SIG-M5 (cell line): Measurements from ENCODE around the gene MIB2.
"Not testable (repeated sequence)": the region's sequence is repeated elsewhere in the genome, so short reads cannot be mapped to it uniquely, and the experiment has no call there.

Experiments
- DNase-seq: peaks from one replicate; lab custom pipeline; 2025; lab: John Stamatoyannopoulos, UW

The MIB2 gene

DNA sequence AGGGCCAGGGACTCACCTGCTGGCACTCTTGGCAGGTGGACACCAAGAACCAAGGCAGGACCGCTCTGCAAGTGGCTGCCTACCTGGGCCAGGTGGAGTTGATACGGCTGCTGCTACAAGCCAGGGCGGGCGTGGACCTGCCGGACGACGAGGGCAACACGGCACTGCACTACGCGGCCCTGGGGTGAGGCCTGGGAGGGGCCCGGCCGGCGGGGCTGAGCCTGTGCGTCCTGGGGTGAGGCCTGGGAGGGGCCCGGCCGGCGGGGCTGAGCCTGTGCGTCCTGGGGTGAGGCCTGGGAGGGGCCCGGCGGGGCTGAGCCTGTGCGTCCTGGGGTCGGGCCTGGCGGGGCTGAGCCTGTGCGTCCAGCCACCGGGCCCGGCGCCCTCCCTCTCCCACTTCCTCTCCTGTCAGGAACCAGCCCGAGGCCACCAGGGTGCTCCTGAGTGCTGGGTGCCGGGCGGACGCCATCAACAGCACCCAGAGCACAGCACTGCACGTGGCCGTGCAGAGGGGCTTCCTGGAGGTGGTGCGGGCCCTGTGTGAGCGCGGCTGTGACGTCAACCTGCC lies 12.0 kb downstream of the MIB2 start:
- no peak for DNase-seq

DNA sequence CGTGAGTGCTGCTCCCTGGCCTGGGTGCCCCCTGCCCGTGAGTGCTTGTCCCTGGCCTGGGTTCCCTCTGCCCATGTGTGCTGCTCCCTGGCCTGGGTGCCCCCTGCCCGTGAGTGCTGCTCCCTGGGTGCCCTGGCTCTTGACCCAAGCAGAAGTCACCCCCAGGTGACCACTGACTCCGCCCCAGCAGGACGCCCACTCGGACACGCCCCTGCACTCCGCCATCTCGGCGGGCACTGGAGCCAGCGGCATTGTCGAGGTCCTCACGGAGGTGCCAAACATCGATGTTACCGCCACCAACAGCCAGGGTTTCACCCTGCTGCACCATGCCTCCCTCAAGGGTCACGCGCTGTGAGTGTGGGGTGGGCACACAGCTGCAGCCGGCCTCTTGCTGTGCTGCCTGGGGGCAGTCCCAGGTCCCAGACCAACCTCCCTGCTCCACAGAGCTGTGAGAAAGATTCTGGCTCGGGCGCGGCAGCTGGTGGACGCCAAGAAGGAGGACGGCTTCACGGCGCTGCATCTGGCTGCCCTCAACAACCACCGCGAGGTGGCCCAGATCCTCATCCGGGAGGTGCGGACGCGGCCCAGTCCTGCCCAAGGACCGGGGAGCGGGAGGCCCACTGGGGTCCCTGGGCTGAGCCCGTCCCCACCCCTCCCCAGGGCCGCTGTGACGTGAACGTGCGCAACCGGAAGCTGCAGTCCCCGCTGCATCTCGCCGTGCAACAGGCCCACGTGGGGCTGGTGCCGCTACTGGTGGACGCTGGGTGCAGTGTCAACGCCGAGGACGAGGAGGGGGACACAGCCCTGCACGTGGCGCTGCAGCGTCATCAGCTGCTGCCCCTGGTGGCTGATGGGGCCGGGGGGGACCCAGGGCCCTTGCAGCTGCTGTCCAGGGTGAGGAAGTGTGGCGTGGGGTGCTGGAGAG lies 12.8 kb downstream of the MIB2 start:
- DNase-seq = no peak

DNA sequence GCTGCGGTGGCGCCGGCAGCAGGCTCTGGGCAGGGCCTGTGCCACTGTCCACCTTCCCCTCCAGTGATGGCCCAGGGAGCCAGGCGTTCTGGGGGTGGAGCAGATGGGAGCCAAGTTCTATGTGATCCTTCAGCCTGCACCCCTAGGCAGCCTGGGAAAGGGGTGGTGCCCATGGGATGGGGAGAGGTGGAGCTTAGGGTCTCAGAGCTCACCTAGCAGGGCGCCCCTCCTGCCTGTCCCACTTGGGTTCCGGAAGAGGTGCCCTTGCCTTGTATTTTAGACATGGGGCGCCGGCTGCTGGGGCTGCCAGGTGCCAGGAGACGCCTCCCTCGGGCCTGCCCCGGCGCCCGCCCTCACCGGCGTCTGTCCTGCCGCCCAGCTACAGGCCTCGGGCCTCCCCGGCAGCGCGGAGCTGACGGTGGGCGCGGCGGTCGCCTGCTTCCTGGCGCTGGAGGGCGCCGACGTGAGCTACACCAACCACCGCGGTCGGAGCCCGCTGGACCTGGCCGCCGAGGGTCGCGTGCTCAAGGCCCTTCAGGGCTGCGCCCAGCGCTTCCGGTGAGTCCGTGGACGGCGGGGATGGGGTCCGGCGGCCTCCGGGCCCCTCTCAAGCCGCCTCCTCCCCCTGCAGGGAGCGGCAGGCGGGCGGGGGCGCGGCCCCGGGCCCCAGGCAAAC lies 13.6 kb downstream of the MIB2 start:
- DNase-seq = no peak

DNA sequence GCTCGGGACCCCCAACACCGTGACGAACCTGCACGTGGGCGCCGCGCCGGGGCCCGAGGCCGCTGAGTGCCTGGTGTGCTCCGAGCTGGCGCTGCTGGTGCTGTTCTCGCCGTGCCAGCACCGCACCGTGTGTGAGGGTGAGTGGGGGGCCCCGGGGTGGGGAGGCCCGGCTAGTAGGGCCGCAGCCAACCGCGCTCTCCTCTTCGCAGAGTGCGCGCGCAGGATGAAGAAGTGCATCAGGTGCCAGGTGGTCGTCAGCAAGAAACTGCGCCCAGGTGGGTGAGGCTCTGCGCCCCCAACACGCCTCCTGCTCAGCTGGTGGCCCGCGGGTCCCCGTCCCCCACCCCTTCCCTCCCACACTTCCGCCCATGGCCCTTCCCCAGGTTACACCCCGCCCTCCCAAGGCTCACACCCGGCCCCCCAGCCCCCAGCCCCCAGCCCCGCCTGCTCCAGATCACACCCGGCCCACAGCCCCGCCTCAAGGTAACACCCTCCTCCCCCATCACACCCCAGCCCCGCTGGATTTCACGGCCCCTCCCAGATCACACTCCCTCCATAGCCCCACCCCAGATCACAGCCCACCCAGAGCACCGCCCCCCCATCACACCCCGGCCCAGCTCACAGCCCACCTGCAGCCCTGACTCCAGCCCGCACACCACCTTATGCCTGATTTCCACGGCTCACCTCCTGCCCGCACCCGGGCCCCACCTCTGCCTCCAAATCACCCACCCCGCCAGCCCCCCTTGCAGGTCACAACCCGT lies 14.3 kb downstream of the MIB2 start:
- DNase-seq = no peak

DNA sequence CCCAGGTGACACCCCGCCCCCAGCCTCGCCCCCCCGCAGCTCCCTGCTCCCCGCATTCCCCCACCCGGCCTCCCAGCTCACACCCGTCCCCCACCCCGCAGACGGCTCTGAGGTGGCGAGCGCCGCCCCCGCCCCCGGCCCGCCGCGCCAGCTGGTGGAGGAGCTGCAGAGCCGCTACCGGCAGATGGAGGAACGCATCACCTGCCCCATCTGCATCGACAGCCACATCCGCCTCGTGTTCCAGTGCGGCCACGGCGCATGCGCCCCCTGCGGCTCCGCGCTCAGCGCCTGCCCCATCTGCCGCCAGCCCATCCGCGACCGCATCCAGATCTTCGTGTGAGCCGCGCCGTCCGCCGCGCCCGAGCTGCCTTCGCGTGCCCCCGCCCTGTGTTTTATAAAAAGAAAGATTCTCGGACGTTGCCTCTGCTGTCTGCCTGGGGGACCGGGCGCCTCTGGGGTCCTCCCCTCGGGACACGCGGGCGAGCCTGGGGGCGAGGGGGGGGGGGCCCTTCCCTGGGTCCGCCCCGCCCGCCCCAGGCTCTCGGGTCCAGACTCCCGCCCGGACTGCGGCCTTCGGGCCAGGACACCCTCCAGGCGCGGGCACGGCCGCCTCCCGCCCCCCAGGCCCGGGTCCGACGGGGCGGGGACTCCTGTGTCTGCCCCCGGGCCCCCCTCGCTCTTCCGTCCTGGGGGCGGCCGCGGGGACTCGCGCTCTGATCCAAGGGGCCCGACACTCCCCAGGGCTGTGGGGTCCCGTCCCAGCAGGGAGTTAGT lies 15.1 kb downstream of the MIB2 start:
- no peak for DNase-seq

DNA sequence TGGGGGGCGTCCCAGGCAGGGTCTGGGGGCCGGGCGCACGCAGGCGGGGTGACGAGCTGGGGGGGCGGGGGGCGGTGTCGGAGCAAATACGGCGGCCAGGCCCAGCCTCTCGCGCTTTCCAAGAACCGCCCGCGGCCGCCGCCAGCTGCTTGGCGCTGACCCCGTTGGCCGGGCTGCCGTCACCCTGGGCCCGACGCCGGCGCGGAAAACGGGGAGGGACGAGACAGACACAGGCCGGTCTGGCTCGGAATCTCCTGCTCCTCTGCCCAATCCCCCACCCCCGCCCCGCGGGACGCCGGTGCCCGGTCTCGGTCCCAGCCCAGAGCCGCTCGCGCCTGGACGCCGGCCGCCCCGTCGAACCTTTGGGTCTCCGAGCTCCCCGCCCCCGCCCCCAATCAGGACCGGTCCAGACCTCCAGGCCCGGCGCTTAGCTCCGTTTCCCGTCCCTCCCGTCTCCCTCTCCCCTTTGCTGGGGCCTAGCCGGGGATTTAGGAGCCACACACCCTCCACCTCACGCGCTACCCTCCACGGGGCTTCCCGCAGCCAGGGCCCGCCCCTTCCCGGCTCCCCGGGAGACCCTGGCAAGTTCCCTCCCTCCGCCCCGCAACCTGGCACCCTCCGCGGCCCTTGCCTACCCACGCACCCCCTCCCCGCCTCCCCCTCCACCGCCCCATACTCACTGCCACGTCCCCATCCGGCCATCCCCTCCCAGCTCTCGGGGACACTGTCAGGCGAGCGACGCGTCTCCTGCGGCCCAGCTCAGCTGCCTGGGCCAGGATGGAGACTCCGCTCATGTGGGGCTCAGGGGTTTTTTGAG lies 15.9 kb downstream of the MIB2 start:
- no peak for DNase-seq

DNA sequence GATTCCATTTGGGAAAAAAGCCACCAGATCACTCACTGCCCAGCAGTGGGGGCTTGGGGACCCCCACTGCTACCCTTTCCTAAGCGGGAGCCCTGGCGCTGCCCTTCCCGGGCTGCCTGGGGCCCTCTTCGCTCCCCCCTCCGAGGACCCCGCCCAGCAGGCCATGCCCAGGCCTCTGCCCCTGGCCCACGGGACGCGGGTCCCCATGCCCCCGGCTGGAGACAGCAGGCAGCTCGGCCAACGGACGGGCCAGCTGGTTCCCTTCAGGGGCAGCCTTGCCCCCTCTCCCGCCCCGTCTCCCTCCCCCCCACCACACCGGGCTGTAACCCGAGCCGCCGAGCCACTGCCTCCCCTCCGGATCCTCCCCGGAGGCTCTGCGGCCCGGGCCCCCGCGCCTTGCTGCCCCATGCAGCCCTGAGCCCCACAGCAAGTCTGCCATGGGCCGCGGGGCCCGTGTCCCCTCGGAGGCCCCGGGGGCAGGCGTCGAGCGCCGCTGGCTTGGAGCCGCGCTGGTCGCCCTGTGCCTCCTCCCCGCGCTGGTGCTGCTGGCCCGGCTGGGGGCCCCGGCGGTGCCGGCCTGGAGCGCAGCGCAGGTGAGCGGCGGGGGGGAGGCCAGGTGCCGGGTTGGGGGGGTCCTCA lies 16.6 kb downstream of the MIB2 start, which contains the start of gene MMP23B:
Gene MMP23B (plus strand): TSS at position 392 of the 639 bp plus-strand sequence. CDS start 46 bp downstream, at position 438.
- DNase-seq = no peak

DNA sequence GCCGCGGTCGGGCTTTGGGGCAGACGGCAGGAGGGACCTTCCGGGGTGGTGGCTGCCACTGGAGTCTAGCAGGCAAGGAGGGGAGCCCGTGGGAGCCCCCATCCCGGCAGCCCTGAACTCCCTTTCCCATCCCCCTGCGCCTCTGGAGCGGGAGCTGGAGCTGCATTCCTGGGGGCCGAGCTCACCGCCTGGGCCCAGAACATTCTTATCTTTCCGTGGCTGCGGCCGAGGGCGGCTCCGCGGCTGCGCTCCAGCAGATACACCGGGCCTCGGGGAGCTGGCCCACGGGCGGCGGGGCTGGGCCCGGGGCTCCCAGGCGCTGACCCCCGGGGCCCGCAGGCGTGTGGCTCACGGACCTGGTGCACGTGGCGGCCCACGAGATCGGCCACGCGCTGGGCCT lies 18.1 kb downstream of the MIB2 start:
- DNase-seq = not testable (repeated sequence)

DNA sequence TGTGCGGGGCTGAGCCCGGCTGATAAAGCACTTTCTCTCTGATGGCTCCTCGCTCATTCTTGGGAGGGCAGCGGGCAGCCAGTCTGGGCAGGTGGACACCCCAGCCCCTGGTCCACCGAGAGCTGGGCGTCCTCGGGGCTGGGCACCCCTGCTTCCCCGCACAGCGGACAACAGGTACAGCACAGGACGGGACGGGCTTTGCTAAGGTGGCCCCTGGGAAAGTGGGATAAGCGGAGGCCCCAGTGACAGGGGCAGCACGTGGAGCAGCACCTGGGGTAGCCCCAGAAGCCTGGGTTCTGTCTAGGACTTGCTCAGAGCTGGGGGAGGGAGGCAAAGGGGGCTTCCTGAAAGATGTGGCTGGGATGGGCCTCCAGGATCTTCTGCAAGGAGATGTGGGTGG lies 19.3 kb downstream of the MIB2 start:
- not testable (repeated sequence) for DNase-seq

DNA sequence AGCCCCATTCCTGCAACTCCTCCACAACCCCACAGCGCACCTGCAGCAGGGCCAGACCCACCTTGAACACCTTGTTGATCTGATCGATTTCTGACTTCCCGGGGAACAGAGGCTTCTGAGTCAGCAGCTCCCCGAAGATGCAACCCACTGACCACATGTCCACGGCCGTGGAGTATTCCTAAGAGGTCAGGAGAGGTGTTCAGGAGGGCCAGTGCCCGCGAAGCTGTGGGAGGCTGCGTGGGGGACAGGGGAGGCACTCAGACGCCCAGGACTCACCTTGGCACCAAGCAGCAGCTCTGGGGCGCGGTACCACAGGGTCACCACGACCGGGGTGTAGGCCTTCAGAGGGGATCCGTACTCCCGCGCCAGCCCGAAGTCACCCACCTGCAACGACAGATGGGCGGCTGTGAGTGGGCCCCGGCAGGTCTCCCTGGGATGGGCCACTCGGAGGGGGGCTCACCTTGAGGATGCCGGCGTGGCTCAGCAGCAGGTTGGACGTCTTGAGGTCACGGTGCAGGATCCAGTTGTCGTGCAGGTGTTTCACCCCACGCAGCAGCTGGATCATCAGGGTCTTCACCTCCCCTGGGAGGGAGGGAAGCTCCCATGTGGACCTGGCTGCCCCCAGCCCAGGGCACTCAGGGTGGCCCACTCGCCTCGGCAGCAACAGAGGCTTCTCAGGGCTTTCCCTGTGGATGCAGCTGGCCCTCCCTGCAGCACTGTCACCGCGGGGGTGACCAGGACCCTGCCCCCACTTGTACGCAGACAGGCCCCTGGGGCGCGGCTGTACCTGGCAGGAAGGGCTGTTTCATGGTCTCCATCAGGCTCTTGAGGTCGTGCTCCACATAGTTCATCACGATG lies 21.6 kb downstream of the MIB2 start:
- not testable (repeated sequence) for DNase-seq

DNA sequence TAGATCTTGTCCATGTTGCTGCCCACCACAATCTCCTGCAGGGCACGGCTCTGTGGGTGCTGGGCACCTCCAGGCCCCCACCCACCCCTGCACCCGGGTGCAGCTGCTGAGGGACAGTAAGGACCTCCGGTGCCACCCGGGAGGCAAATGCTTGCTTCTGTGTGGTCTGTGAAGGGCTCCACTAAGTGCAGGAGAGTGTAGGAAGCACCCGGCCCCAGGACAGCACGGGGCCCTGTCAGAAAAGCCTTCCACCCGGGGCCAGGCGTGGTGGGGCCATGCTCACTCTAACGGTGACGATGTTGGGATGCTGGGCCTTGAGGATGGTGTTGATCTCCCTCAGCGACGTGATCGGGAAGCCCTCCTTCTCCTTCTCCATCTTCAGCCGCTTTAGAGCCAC lies 22.2 kb downstream of the MIB2 start:
- not testable (repeated sequence) for DNase-seq

DNA sequence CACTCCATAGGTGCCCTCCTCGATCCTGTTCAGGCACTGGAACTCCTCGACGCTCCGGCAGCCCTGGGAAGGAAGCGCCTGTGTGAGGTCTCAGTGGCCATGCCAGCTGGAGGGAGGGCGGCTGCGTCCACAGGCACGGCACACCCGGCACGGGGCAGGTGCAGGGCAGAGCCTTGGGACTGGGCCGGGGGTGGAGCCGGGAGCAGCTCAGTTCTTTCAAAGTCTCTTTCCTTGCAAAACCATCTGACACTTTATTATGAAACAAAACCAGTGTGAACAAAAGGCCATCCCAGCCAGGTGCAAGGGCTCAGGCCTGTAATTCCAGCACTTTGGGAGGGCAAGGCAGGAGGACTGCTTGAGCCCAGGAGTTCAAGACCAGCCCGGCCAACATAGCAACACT lies 23.2 kb downstream of the MIB2 start:
- not testable (repeated sequence) for DNase-seq

DNA sequence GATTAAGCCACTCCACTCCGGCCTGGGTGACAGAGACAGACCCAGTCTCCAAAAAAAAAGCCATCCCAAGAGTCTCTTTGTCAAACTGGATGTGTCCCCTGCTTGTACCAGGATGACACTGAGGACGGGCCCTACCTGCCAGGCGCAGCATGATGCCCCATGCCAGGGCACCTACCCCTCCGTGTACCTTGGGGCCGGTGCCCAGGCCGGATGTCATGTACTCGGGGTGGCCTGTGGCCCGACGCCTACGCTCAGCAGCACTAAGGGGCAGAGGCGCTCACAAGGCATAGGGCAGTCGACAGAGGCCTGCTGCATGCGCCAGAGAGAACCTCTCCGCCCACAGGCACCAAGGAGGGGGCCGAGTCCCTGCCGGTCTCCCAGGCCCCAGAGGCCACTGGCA lies 24.1 kb downstream of the MIB2 start:
- not testable (repeated sequence) for DNase-seq

DNA sequence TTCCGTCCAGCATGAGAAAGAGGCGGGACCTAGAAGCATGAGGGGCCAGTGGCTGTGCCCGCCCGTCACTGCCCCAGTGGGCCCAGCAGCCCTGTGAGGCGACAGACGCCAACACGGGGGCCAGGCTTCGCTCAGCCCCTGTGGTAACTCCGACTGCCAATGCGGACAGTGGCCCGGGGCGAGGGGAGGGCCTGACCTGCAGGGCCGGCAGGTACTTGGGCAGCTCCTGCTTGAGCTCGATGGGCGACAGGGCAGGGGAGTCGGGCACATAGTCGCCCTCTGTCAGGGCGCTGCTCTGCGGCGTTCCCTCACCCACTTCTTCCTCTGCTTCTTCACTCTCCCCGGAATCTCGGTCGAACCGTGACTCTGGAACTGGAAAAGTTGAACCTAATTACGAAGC lies 24.8 kb downstream of the MIB2 start:
- not testable (repeated sequence) for DNase-seq

DNA sequence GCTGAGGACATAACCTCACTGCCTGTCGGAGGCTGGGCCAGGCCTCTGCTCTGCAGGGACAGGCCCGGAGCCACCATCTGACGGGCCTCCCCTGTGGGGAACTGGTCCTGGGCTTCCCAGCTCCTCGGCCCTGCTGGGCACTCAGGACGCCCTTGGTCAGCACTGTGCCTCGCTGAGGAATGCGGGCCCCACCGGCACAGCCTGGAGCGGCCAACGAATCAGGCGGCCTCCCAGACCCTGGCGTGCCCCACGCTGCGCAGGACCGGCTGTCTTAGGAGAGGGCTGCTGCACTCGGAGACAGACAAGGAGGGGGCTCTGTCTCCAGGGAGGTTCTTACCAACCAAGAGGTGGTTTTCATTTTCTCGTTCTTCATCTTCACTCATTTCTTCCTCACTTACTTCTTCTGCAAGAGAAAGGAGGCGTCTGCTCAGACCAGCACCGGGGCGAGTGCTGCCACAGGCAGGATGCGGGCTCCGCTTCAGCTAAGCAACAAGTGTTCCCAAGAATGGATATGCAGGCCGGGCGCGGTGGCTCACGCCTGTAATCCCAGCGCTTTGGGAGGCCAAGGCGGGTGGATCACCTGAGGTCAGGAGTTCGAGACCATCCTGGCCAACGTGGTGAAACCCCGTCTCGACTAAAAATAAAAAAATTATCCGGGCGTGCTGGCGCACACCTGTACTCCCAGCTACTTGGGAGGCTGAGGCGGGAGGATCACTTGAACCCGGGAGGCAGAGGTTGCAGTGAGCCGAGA lies 25.6 kb downstream of the MIB2 start:
- not testable (repeated sequence) for DNase-seq

DNA sequence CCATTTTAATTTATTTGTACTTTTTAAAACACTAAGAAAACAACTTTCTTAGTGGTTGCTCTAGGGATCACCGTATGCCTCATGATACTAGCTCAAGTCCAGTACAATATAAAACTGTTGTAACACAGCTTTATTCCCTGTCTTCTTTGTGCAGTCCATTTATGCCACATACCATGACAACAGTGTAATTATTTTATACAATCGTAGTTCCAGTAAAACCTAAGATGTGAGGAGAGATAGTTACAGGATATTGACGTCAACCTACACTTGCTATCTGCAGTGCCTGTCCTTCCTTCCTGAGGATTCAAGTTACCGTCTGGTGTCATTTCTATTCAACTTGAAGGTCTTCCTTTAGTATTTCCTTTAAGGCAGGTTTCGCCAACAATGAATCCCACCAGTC lies 31.0 kb downstream of the MIB2 start:
- DNase-seq = not testable (repeated sequence)

DNA sequence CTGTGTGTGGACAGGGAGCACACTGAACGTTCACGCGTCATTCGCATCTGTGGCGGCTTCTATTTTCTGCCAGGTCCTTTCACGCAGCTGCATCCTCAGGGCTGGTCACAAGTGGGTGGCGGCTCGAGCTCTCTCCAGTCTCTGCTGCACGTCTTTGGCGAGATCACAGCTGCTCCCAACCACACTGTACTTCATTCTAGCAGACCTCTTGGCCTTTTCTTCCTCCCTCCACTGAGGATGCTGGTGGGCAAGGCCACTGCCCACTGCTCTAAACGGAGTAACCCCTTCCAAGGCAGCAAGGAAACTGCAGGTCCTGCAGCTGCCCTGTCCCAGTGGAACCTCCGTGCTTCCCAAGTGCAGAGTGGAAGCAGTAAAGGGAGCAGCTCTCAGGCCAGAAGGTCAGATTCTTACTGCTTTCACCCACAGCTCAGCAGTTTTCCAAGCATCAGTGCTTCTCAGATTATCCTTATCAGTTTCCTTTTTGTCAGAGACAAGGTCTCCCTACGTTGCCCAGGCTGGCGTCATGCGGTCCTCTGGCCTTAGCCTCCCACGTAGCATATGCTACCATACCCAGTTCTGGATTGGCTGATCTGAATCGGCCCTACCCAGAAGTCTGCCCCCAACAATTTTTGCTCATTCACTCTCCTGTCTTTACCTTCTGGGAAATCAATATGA lies 32.4 kb downstream of the MIB2 start:
- DNase-seq = not testable (repeated sequence)

DNA sequence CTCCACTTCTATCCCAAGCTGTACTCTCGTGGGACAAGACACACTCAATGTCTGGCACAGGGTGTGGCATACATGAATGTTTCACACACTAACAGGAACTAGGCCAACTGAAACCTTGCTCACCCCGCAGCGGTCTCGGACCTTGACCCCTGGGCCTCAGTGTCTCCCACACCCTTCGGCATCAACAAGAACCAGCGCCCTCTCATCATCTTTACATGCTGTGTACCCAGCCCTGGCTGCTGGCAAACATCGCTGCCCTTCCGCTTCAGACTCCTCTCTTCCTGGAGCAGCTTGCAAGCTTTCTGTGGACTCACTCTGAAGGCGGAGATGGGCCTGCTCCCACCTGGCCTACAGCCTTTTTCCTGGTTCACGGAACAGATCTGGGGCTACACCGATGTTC lies 33.0 kb downstream of the MIB2 start:
- not testable (repeated sequence) for DNase-seq
